ENCODE measurements around the gene BTBD18.

The BTBD18 gene

DNA sequence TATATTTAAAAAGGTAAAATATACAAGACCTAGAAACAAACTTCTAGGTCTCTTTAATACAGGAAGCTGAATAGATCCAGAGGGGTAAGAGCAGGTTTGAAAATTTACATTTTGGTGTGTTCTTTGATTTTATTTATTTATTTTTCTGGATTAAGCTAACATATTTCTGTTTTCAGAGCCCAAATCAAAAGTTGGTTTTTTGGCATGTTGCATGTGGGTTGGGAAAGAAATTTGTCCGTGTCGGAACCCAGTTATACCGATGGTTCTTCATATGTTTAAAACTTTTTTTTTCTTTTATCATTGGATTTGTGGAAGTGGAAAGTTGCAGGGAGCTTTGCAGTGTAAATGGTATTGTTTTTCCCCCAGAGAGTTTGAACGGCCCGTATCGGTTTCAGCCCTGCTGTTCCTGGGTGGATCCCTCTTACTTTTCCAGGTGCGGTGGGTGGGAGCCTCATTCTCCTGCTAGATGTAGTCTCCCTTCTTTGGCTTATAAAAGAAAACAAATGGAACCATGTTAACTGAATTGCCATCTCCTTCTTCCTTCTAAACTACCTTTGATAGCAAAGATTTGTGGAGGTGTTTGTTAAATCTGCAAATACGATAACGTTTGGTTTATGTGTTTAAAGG lies 10.7 kb upstream of the BTBD18 start:
- TF ChIP-seq, protein P1, sequence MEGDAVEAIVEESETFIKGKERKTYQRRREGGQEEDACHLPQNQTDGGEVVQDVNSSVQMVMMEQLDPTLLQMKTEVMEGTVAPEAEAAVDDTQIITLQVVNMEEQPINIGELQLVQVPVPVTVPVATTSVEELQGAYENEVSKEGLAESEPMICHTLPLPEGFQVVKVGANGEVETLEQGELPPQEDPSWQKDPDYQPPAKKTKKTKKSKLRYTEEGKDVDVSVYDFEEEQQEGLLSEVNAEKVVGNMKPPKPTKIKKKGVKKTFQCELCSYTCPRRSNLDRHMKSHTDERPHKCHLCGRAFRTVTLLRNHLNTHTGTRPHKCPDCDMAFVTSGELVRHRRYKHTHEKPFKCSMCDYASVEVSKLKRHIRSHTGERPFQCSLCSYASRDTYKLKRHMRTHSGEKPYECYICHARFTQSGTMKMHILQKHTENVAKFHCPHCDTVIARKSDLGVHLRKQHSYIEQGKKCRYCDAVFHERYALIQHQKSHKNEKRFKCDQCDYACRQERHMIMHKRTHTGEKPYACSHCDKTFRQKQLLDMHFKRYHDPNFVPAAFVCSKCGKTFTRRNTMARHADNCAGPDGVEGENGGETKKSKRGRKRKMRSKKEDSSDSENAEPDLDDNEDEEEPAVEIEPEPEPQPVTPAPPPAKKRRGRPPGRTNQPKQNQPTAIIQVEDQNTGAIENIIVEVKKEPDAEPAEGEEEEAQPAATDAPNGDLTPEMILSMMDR (conservative IDR thresholded peaks at IDR 0.05; ENCODE audit: low read depth, low read length), result no peak
- Histone ChIP-seq H4K20me1 (ENCODE audit: insufficient read depth) (no peaks in the 10 kb centered on the region), H3K79me2 (ENCODE audit: insufficient read depth, low read depth) (no peaks in the 10 kb centered on the region), H3K36me3 (ENCODE audit: insufficient read depth) (no peaks in the 10 kb centered on the region), H3K4me1 (ENCODE audit: low read depth, poor library complexity, severe bottlenecking) (no peaks in the 10 kb centered on the region), H3K9ac (no peak overlapping the region), H3K4me3 (IDR thresholded peaks at IDR 0.05; ENCODE audit: insufficient read depth, low read depth, low read length) (no peak overlapping the region), H3K27ac (no peak overlapping the region), H3K27me3 (ENCODE audit: insufficient read depth, low read depth) (no peaks in the 10 kb centered on the region), H2AFZ (ENCODE audit: low read depth) (no peak overlapping the region), H3K4me2 (no peak overlapping the region)

DNA sequence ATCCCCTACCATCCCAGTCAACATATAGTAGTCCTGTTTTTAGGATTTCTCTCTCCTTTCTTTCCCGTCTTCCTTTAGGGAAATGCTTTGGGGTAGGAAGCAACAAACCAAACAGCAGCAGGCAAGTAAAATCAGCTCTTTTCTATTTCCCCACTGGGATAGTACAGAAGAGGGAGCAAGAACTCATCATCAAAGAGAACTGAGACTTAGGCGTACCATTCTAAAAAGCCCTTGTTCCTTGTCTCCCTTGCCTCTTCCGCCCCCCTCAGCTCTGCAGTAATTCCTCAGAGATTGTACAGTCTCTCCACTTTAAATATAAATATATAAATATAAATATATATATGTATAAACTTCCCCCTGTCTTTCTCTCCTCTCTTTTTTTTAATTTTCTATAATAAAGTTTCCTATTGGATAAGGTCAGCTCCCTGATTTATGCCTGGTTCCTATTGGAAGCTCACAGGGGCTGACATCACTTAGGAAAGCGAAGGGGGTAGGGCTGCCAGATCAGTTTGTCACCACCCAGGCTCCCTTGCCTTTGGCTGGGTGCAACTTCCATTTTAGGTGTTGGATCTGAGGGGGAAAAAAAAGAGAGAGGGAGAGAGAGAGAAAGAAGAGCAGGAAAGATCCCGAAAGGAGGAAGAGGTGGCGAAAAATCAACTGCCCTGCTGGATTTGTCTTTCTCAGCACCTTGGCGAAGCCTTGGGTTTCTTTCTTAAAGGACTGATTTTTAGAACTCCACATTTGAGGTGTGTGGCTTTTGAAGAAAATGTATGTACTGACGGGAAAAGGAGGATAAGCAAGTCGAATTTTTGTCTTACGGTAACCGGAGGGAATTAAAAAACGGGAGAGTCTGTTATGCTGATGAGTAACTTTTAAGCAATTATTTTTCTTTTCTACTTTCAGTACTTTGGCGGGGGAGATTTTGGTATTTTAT lies 9.9 kb upstream of the BTBD18 start, which contains the start of gene CTNND1:
Gene CTNND1 (plus strand): TSS at position 502 of the 934 bp plus-strand sequence. CDS start 29,677 bp downstream, outside the sequence.
- H3K79me2 ChIP-seq (ENCODE audit: insufficient read depth, low read depth), result no peaks in the 10 kb centered on the region
- H3K36me3 ChIP-seq (ENCODE audit: insufficient read depth), result no peaks in the 10 kb centered on the region
- H3K9ac ChIP-seq, result no peak within 1 kb of the TSS
- no peaks in the 10 kb centered on the region for H3K27me3 ChIP-seq (ENCODE audit: insufficient read depth, low read depth)
- no peak within 1 kb of the TSS for H3K4me3 ChIP-seq (IDR thresholded peaks at IDR 0.05; ENCODE audit: insufficient read depth, low read depth, low read length)
- no peaks in the 10 kb centered on the region for H4K20me1 ChIP-seq (ENCODE audit: insufficient read depth)
- H3K4me1 ChIP-seq (ENCODE audit: low read depth, poor library complexity, severe bottlenecking), result no peaks in the 10 kb centered on the region
- TF ChIP-seq, protein P1 (conservative IDR thresholded peaks at IDR 0.05; ENCODE audit: low read depth, low read length), result no peak
- H2AFZ ChIP-seq (ENCODE audit: low read depth), result no peak within 1 kb of the TSS
- H3K4me2 ChIP-seq, result no peak within 1 kb of the TSS
- H3K27ac ChIP-seq, result no peak within 1 kb of the TSS

DNA sequence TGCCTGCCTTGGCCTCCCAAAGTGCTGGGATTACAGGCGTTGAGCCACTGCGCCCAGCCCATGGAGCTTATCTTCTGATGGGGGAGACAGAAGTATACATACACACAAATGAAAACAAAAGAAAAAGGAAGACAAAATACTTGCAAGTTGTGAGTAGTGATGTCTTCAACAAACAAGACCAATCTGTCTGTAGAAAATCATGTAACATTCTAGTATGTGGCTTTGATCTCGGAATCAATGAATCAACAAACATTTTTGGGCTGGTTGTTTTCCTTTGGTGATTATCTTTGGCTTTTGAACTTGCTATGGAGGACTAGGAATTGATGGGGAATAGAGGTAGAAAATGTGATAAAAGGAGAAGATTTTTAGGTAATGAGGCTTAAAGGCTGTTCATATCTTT lies 6.6 kb upstream of the BTBD18 start:
- no peaks in the 10 kb centered on the region for H3K27me3 ChIP-seq (ENCODE audit: insufficient read depth, low read depth)
- no peaks in the 10 kb centered on the region for H3K79me2 ChIP-seq (ENCODE audit: insufficient read depth, low read depth)
- no peaks in the 10 kb centered on the region for H3K4me1 ChIP-seq (ENCODE audit: low read depth, poor library complexity, severe bottlenecking)
- no peaks in the 10 kb centered on the region for H4K20me1 ChIP-seq (ENCODE audit: insufficient read depth)
- H3K4me3 ChIP-seq (IDR thresholded peaks at IDR 0.05; ENCODE audit: insufficient read depth, low read depth, low read length), result no peak overlapping the region
- TF ChIP-seq, protein P1 (conservative IDR thresholded peaks at IDR 0.05; ENCODE audit: low read depth, low read length), result no peak
- no peak overlapping the region for H3K27ac ChIP-seq
- no peak overlapping the region for H2AFZ ChIP-seq (ENCODE audit: low read depth)
- H3K9ac ChIP-seq, result no peak overlapping the region
- H3K36me3 ChIP-seq (ENCODE audit: insufficient read depth), result no peaks in the 10 kb centered on the region
- no peak overlapping the region for H3K4me2 ChIP-seq

DNA sequence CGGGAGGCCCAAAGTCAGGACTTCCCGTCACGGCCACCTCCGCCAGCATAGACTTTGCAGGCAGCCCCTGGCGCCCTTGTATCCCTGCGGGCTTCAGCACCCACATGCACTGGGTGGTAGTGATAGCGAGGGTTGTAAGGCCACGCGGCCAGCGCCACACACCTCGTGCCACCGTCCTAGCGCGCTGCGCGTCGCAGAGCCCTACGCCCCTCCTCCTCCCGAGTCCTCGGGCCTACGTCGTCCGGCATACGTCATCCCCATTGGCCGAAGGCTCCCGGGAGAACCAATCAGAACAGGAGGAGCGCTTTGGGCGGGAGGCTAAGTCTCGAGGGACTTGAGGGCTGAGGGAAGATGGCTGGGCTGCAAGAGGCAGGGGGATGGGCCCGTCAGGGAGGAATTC lies 1.3 kb upstream of the BTBD18 start:
- H3K4me2 ChIP-seq, result no peak overlapping the region
- no peak overlapping the region for H3K4me3 ChIP-seq (IDR thresholded peaks at IDR 0.05; ENCODE audit: insufficient read depth, low read depth, low read length)
- H3K27me3 ChIP-seq (ENCODE audit: insufficient read depth, low read depth), result no peaks in the 10 kb centered on the region
- TF ChIP-seq, protein P1 (conservative IDR thresholded peaks at IDR 0.05; ENCODE audit: low read depth, low read length), result no peak
- H3K36me3 ChIP-seq (ENCODE audit: insufficient read depth), result no peaks in the 10 kb centered on the region
- no peaks in the 10 kb centered on the region for H4K20me1 ChIP-seq (ENCODE audit: insufficient read depth)
- H3K27ac ChIP-seq, result no peak overlapping the region
- H3K9ac ChIP-seq, result no peak overlapping the region
- no peaks in the 10 kb centered on the region for H3K4me1 ChIP-seq (ENCODE audit: low read depth, poor library complexity, severe bottlenecking)
- no peak overlapping the region for H2AFZ ChIP-seq (ENCODE audit: low read depth)
- H3K79me2 ChIP-seq (ENCODE audit: insufficient read depth, low read depth), result no peaks in the 10 kb centered on the region
